H1 (cell line): ENCODE data around the gene GTF3C5. TPM values are rescaled to one million over a fixed set of nuclear protein-coding genes. Genes with fewer than 3 reads are reported as not detected.

Experiments used
- microRNA-seq, 2 experiments: library from miRNA; unstranded; fragments of <30 nt; microRNA quantifications; one replicate each; pipeline versions ENCODE4 to v1.2.0, GENCODE V29; 2016 to 2020; ENCODE audit warnings: borderline microRNAs expressed in 2 of 2, borderline number of aligned reads in 2 of 2, borderline replicate concordance in 1 of 2
- polyA plus RNA-seq, 7 experiments: library from polyadenylated mRNA; depleted of rRNA in 3 of 7; stranded (reverse) in 5 of 7; unstranded in 2 of 7; fragments of >200 nt in 5 of 7; fragments of 200-250 nt in 2 of 7; gene quantifications; 1 replicate in 5 of 7; 2 replicates in 1 of 7; 4 replicates in 1 of 7; pipeline versions ENCODE4 v1.2.1 to v1.2.3, GENCODE V29; 2011 to 2013; ENCODE audit warnings: missing spikeins in 2 of 7, mixed read lengths in 2 of 7
- small RNA-seq: library from polyadenylated mRNA; stranded (forward); fragments of <200 nt; extraction: miRNeasy Mini kit (QIAGEN cat#:217004); gene quantifications from one replicate; pipeline ENCODE3, GENCODE V24; 2013; ENCODE audit not compliant: insufficient read depth
- total RNA-seq: library from RNA; stranded (reverse); fragmentation: NEBNext Ultra II Directional; extraction: Animal tissue kit (Norgen Biotek cat#: 25700); gene quantifications from 2 replicates; pipeline ENCODE4 v1.2.1, GENCODE V29; 2021

GTF3C5 gene
- total and polyA plus RNA-seq, 2 of the 8 experiments (the other 6 are each of a cell fraction or from before 2014, with no cell fraction given), result 78.7 to 87.1 TPM

Small RNAs within 50 kb of the gene (microRNA-seq; reads per million reads assigned to microRNA genes)
- 0.81 to 1.1 reads per million in 2 experiments for gene MIR6877

Small RNAs within 50 kb of the gene (small RNA-seq; reads per million reads assigned to genes)
- 1.0 reads per million for gene MIR6877

Other genes with a start within 250 kb of the GTF3C5 start
- gene AK8, start 152.7 kb upstream of the GTF3C5 start, total RNA-seq, result 0.48 and 0.52 TPM in 2 replicates
- 0.35 and 0.39 TPM in 2 replicates for gene AK8, start 152.7 kb upstream of the GTF3C5 start, polyA plus RNA-seq (2011; rRNA removed)
- gene SPACA9, start 152.1 kb upstream of the GTF3C5 start, total RNA-seq, result 0.29 and 0.63 TPM in 2 replicates
- 1.3 and 1.4 TPM in 2 replicates for gene SPACA9, start 152.1 kb upstream of the GTF3C5 start, polyA plus RNA-seq (2011; rRNA removed)
- gene TSC1, start 86.4 kb upstream of the GTF3C5 start, total RNA-seq, result 39.1 and 46.0 TPM in 2 replicates
- gene TSC1, start 86.4 kb upstream of the GTF3C5 start, polyA plus RNA-seq (2011; rRNA removed), result 36.2 and 37.2 TPM in 2 replicates
- 0.09 and 0.71 TPM in 2 replicates for gene GFI1B, start 52.3 kb upstream of the GTF3C5 start, total RNA-seq
- gene GFI1B, start 52.3 kb upstream of the GTF3C5 start, polyA plus RNA-seq (2011; rRNA removed), result 0.11 and 0.20 TPM in 2 replicates
- gene CEL, start 31.0 kb downstream of the GTF3C5 start, total RNA-seq, result 2.5 and 3.4 TPM in 2 replicates
- gene CEL, start 31.0 kb downstream of the GTF3C5 start, polyA plus RNA-seq (2011; rRNA removed), result 1.8 and 2.7 TPM in 2 replicates
- 11.2 and 14.5 TPM in 2 replicates for gene RALGDS, start 90.2 kb downstream of the GTF3C5 start, total RNA-seq
- 25.5 and 29.3 TPM in 2 replicates for gene RALGDS, start 90.2 kb downstream of the GTF3C5 start, polyA plus RNA-seq (2011; rRNA removed)
- 9.7 and 10.0 TPM in 2 replicates for gene GBGT1, start 132.9 kb downstream of the GTF3C5 start, total RNA-seq
- gene GBGT1, start 132.9 kb downstream of the GTF3C5 start, polyA plus RNA-seq (2011; rRNA removed), result 7.1 and 10.1 TPM in 2 replicates
- gene OBP2B, start 178.3 kb downstream of the GTF3C5 start, total RNA-seq, result not detected in 2 replicates
- not detected in 2 replicates for gene OBP2B, start 178.3 kb downstream of the GTF3C5 start, polyA plus RNA-seq (2011; rRNA removed)
- gene ABO, start 244.2 kb downstream of the GTF3C5 start, total RNA-seq, result not detected in 2 replicates
- gene ABO, start 244.2 kb downstream of the GTF3C5 start, polyA plus RNA-seq (2011; rRNA removed), result 0.03 and 0.19 TPM in 2 replicates